DMS153 treated with DMSO at 0.1 percent for 48 hours (cell line): ENCODE results near the gene BABAM2.

Source experiments
- DNase-seq: peaks from one replicate; lab custom pipeline; 2025; ENCODE audit not compliant: unreplicated experiment; lab: John Stamatoyannopoulos, UW

Gene BABAM2

DNA sequence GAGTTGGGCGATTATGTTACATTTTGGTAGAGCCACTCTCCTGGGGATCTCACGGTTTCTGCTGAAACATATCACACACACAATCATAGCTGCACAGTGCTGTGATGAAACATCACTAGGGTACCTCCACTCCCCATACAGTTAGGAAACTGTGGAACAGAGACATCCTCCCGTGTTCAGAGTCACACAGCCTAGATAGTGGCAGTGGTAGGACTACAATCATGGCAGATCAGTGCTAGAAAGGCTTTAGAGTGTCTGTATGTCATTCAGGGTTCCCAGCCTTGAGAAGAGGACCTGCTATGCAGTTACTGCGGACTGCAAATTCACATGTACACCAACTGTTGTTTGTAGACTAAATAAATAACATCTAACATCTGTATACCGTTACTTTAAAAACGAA lies 291.8 kb downstream of the BABAM2 start:
- DNase-seq = no peak

GRCh38 chr2:28185153-28185552 lies 294.6 kb downstream of the BABAM2 start:
- DNase-seq = no peak

- DNase-seq = no peak
These were observed 295.4 kb downstream of the BABAM2 start for GRCh38 chr2:28185891-28186290.

DNA sequence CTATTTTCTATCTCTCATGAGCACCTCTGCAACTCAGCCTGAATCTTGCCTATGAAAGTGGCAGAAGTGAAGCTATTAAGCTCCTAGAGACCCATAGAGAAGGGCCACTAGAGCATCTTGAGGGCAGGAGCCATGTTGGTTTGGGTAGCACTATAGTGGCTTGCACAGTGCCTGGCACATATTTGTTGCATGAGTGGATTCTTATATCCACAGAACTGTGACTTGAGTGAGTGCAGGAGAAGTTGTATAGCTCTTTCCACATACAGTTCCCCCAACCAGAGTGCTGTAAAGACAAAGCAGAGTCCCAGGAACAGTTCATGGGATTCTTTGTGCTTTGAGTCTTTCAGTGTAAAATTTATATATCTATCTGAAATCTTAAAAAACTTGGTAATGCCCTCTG lies 296.7 kb downstream of the BABAM2 start:
- no peak for DNase-seq

- no peak for DNase-seq
These were observed 297.9 kb downstream of the BABAM2 start for GRCh38 chr2:28188436-28188835.

- DNase-seq = no peak
These were observed 303.3 kb downstream of the BABAM2 start for GRCh38 chr2:28193630-28194403.

DNA sequence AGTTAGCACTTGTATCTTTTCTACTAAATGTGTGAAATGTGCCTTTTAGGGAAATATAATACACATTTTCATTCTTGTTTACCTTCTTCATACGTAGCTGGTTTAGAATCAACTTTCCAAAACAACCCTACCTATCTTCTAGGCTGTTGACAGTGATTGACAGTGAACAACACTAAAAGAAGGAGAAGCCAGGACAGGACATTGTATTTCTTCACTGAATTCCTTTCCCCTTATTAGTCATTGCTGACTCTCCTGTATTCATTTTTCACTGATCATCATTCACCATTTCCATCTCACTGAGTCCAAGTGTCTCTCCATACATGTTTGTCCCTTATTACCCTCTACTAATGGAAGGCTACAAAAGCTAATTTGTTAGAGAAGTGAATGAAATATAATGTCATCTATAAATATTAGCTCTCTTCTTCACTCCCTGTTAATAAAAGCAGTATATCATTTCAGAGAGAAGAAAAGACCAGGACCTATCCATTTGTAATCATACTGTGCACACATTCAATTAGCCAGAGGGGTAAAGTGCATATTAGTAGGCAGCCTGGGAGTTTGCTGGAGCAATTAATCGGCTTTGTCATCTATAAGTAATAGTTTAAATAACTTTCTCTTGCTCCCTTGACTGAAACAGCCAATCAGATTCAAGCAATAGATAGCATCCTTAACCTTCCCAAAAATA lies 309.6 kb downstream of the BABAM2 start:
- no peak for DNase-seq

- no peak for DNase-seq
These were observed 311.2 kb downstream of the BABAM2 start for GRCh38 chr2:28201671-28202180.

DNA sequence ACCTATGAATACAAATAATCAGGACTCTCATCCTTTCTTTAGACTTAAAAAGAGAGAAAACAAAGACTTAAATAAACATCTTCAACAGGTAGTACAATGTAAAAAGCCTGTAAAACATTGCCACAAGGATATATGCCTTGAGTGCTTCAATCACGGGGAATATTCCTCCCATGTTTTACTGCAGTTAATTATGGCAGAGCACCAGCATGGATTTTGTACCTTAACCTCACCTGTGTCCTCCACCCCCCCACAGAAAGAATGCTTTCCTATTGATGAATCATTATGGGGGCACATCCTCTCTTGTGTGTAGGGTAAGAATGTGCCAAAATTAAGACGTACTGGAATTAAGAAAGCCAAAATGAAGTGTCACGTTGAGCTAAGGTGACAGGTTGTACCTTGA lies 312.2 kb downstream of the BABAM2 start:
- no peak for DNase-seq

GRCh38 chr2:28206762-28207161 lies 316.2 kb downstream of the BABAM2 start:
- no peak for DNase-seq

DNA sequence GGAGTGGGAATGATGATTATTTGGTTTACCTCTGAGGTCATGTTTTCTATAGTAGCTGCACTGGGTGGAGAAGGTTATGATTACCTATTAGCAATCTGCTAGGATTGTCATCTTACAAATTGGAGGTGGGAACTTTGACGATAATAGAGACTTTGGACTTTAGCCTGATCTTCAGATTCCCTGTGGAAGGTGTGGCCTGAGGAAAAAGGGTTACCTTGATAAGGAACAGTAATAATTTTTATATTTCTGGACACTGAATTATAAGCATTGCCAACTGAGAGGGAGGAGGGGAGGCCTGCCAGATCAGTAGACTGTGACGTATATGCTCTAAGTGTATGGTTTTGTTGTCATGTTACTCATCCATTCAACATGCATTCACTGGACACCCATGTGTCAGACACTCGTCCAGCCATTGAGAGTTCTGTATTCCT lies 318.7 kb downstream of the BABAM2 start:
- DNase-seq = no peak

GRCh38 chr2:28209864-28210263 lies 319.3 kb downstream of the BABAM2 start:
- no peak for DNase-seq

- no peak for DNase-seq
These were observed 320.0 kb downstream of the BABAM2 start for GRCh38 chr2:28210535-28210934.

GRCh38 chr2:28216331-28216730 lies 325.8 kb downstream of the BABAM2 start:
- DNase-seq = no peak

DNA sequence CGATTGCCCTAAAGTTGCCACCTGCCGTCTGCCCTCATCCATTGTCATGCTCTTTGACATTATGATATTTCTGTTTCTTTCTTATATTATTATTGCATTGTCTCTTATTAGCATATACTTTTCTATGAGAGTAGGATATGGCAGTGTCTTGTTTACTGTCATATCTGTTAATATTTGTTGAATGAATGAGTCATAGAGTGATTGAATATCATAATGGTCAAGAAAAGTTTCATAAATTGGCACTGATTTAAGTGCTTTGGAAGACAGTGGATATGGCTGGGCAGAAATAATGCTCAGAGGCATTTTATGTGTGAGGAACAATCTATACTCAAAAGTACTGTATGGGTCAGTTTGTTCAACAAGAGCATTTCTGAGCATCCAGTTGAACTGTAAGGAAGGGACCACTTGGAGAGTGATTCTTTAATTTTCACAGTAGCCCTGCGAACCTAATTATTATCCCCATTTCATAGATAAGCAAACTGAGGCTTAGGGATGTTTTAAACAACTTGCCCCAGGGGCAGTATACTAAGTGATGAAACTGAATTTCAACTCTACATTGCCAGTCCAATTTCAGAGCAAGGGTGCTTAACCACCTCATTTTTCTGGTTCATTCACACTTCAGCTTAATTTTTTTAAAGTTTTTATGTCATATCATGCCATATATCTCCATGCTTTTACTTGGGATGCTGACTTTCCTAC lies 326.7 kb downstream of the BABAM2 start:
- DNase-seq = no peak

GRCh38 chr2:28219138-28219537 lies 328.6 kb downstream of the BABAM2 start:
- DNase-seq = no peak

GRCh38 chr2:28219758-28220368 lies 329.3 kb downstream of the BABAM2 start:
- no peak for DNase-seq

- DNase-seq = peak; percentile 21
These were observed 334.3 kb downstream of the BABAM2 start for GRCh38 chr2:28224648-28225472.

- DNase-seq = no peak
These were observed 335.0 kb downstream of the BABAM2 start for GRCh38 chr2:28225473-28226080.

DNA sequence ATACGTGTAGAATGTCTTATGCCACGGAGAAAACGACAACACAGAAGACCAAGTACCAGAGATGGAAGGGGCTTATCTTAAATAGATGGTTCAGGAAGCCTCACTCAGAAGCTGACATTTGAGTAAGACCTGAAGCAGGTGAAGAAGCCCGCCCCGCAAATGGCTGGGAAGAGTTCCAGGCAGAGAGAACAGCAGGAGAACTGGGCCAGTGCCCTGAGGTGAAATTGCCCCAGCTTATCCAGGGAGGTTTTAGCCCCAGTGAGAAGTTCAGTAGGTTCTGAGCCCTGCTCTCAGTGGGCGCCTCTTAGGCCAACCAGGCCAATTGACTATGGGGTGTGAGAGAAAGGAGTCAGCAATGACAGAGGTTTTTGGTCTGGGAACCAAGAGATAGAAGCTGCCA lies 336.0 kb downstream of the BABAM2 start:
- no peak for DNase-seq
